SU-DHL-6 (cell line): Measurements from ENCODE around the gene POU5F1.

Experiments
- H2AFZ ChIP-seq: fragments of 200-600 bp; sonication (generic); 2 replicates; pipeline ENCODE4 v1.6.1; 2014; ENCODE audit warnings: low read depth, mild to moderate bottlenecking, moderate library complexity, mixed read lengths, antibody characterized with exemption, low read length; ENCODE audit not compliant: severe bottlenecking
- H3F3A ChIP-seq: fragments of 200-600 bp; shearing (Covaris generic); 2 replicates; pipeline ENCODE4 v1.6.0; 2016; ENCODE audit warnings: antibody characterized with exemption, mild to moderate bottlenecking; ENCODE audit not compliant: insufficient read depth
- H3K27ac ChIP-seq: fragments of 200-600 bp; sonication (generic); 2 replicates; pipeline ENCODE4 v1.5.1; 2016; ENCODE audit warnings: low read depth, mild to moderate bottlenecking, low read length, moderate library complexity, mixed read lengths
- H3K27me3 ChIP-seq: fragments of 200-600 bp; sonication (generic), shearing (Covaris generic); 2 replicates; pipeline ENCODE4 v1.6.0; 2014; ENCODE audit warnings: mild to moderate bottlenecking, low read length
- H3K36me3 ChIP-seq: fragments of 200-600 bp; sonication (generic); 2 replicates; pipeline ENCODE4 v1.6.1; 2014; ENCODE audit warnings: mild to moderate bottlenecking, low read length, mixed read lengths
- H3K4me2 ChIP-seq: fragments of 300-600, 200-600 bp; shearing (Covaris generic), sonication (generic); 2 replicates; pipeline ENCODE4 v1.6.0; 2014; ENCODE audit warnings: low read length, low read depth, mild to moderate bottlenecking; ENCODE audit not compliant: poor library complexity, severe bottlenecking
- H3K4me3 ChIP-seq: fragments of 200-600 bp; sonication (generic); 2 replicates; pipeline ENCODE4 v1.5.1; 2014; ENCODE audit warnings: antibody characterized with exemption, low read length, mild to moderate bottlenecking, mixed read lengths; ENCODE audit not compliant: insufficient read depth, poor library complexity, severe bottlenecking
- H3K79me2 ChIP-seq: fragments of 200-600 bp; sonication (generic); 2 replicates; pipeline ENCODE4 v1.6.1; 2014; ENCODE audit warnings: mild to moderate bottlenecking, low read length, moderate library complexity; ENCODE audit not compliant: insufficient read depth
- H3K9ac ChIP-seq: fragments of 200-600 bp; sonication (generic); 2 replicates; pipeline ENCODE4 v1.7.0; 2014; ENCODE audit warnings: mild to moderate bottlenecking, low read length
- H3K9me2 ChIP-seq: fragments of 200-600 bp; sonication (generic); replicated peaks from 2 replicates; pipeline ENCODE4 v1.6.1; 2014; ENCODE audit warnings: low read length; ENCODE audit not compliant: insufficient read depth
- H3K9me3 ChIP-seq: fragments of 200-600 bp; sonication (generic); 2 replicates; pipeline ENCODE4 v1.6.1; 2014; ENCODE audit warnings: low read length, mixed read lengths; ENCODE audit not compliant: insufficient read depth
- H4K20me1 ChIP-seq: fragments of 200-600 bp; sonication (generic); 2 replicates; pipeline ENCODE4 v1.6.1; 2014; ENCODE audit warnings: low read depth, mild to moderate bottlenecking, antibody characterized with exemption, low read length, moderate library complexity, mixed read lengths
- EZH2phosphoT487 ChIP-seq: fragments of 200-600 bp; sonication (generic), shearing (Covaris generic); conservative IDR thresholded peaks from 2 replicates; pipeline ENCODE4 v1.6.1; 2018; ENCODE audit warnings: mild to moderate bottlenecking, antibody characterized with exemption, low read length, moderate library complexity, mixed read lengths
- TF ChIP-seq, protein P1 (sequence below): fragments of 200-600 bp; sonication (generic); IDR thresholded peaks from one replicate; pipeline ENCODE4 v1.5.1; 2017; ENCODE audit warnings: antibody characterized with exemption, mild to moderate bottlenecking, low read length, moderate library complexity; ENCODE audit not compliant: insufficient read depth, poor library complexity, severe bottlenecking

The POU5F1 gene

DNA sequence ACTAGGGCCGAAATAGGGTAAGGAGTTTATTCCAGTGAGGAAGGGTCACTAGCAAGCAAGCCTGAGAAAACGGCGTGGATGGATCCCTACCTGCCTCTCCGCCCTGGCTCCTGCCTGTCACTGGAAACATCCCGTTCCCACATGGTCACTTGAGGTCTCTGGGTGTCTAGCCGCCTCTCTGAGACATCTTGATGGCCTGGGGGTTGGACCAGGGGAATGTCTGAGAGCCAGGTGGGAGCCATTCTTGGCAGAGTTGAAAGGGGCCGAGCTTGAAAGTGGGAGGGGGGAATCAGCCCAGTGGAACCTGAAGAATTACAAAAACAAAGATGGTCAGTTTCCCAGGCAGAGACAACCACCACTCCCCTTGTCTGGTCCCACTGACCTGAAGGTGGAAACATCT is 13.8 kb downstream of the POU5F1 start:
- Histone ChIP-seq H3K9ac (peak overlapping the region; percentile 76), H3K4me2 (peak overlapping the region; percentile 80), H3K79me2 (peaks cover 26% of the 10 kb centered on the region), H3K9me3 (no peaks in the 10 kb centered on the region), H3K27ac (no peak overlapping the region), H3K36me3 (peaks cover 9% of the 10 kb centered on the region; the same call in 1 of the 2 replicates), H3F3A (no peaks in the 10 kb centered on the region), H2AFZ (no peak overlapping the region), H3K27me3 (no peaks in the 10 kb centered on the region), H4K20me1 (peaks cover 3% of the 10 kb centered on the region; the same call in 1 of the 2 replicates), H3K4me3 (peak overlapping the region; percentile 89), H3K9me2 (no peaks in the 10 kb centered on the region)
- TF ChIP-seq EZH2phosphoT487 = no peak
- TF ChIP-seq, protein P1, sequence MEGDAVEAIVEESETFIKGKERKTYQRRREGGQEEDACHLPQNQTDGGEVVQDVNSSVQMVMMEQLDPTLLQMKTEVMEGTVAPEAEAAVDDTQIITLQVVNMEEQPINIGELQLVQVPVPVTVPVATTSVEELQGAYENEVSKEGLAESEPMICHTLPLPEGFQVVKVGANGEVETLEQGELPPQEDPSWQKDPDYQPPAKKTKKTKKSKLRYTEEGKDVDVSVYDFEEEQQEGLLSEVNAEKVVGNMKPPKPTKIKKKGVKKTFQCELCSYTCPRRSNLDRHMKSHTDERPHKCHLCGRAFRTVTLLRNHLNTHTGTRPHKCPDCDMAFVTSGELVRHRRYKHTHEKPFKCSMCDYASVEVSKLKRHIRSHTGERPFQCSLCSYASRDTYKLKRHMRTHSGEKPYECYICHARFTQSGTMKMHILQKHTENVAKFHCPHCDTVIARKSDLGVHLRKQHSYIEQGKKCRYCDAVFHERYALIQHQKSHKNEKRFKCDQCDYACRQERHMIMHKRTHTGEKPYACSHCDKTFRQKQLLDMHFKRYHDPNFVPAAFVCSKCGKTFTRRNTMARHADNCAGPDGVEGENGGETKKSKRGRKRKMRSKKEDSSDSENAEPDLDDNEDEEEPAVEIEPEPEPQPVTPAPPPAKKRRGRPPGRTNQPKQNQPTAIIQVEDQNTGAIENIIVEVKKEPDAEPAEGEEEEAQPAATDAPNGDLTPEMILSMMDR = no peak

DNA sequence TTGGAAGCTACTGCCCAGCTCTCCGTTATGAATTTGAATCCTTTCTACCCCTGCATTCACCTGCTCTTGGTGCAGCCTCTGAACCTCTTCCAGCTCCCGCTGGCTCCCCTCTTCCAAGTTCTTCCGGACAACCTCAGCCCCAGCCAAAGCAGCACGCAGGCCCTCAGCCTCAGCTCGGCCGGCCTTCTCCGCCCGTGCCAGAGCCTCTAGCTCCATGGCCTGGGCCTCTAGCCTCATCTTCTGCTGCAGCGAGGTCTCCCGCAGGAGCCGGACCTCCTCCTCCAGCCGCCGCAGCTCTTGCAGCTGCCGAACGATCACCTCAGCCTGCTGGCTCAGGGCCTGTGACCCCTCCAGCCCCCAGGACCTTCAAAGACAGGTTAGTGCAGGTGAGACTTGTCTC is 16.0 kb downstream of the POU5F1 start:
- peaks cover 9% of the 10 kb centered on the region; the same call in 1 of the 2 replicates for H3K36me3 ChIP-seq
- no peak overlapping the region for H3K4me2 ChIP-seq
- H3K27me3 ChIP-seq = no peaks in the 10 kb centered on the region
- no peaks in the 10 kb centered on the region for H3K9me2 ChIP-seq
- no peaks in the 10 kb centered on the region for H4K20me1 ChIP-seq
- no peak overlapping the region for H3K9ac ChIP-seq
- H3F3A ChIP-seq = no peaks in the 10 kb centered on the region
- H2AFZ ChIP-seq = no peak overlapping the region
- no peak overlapping the region for H3K4me3 ChIP-seq
- H3K27ac ChIP-seq = no peak overlapping the region
- TF ChIP-seq, protein P1 = no peak
- TF ChIP-seq EZH2phosphoT487 = no peak
- no peaks in the 10 kb centered on the region for H3K9me3 ChIP-seq
- H3K79me2 ChIP-seq = peaks cover 17% of the 10 kb centered on the region

DNA sequence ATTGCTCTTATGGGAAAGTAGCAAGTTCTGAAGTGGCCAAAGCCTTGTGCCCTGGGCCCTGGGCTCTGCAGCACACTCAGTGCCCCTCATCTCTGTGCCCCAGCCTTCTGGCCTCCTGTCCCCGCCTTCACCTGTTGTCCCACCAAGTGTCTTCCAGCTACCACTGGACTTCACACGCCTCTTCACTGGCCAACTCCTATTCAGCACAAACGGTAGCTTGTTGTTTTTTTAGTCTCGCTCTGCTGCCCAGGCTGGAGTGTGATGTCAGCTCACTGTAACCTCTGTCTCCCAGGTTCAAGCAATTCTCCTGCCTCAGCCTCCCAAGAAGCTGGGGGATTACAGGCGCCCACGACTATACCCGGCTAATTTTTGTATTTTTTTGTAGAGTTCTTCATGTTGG is 17.7 kb downstream of the POU5F1 start:
- Histone ChIP-seq H3K9me3 (no peaks in the 10 kb centered on the region), H3K27me3 (no peaks in the 10 kb centered on the region), H2AFZ (no peak overlapping the region), H3K4me3 (no peak overlapping the region), H3K36me3 (peaks cover 9% of the 10 kb centered on the region; the same call in 1 of the 2 replicates), H3K9ac (no peak overlapping the region), H3K27ac (no peak overlapping the region), H3F3A (no peaks in the 10 kb centered on the region), H3K9me2 (no peaks in the 10 kb centered on the region), H3K4me2 (no peak overlapping the region), H4K20me1 (no peaks in the 10 kb centered on the region), H3K79me2 (peaks cover 7% of the 10 kb centered on the region; the same call in 1 of the 2 replicates)
- no peak for TF ChIP-seq EZH2phosphoT487
- TF ChIP-seq, protein P1 = no peak
